SKM-1 (cell line): ENCODE measurements around the gene PACRG.

Experiments
- DNase-seq: peaks from one replicate; lab custom pipeline; 2025; ENCODE audit not compliant: unreplicated experiment; lab: John Stamatoyannopoulos, UW

The PACRG gene

GRCh38 chr6:162773996-162774395 is 46.2 kb downstream of the PACRG start:
- no peak for DNase-seq

- DNase-seq = no peak
Measured at GRCh38 chr6:162777091-162777490, 49.3 kb downstream of the PACRG start.

GRCh38 chr6:162778603-162779002 is 50.8 kb downstream of the PACRG start:
- DNase-seq = no peak

- DNase-seq = no peak
Measured at GRCh38 chr6:162785632-162786242, 58.0 kb downstream of the PACRG start.

GRCh38 chr6:162798546-162799266 is 70.9 kb downstream of the PACRG start:
- DNase-seq = no peak

- no peak for DNase-seq
Measured at GRCh38 chr6:162814426-162814973, 86.7 kb downstream of the PACRG start.

GRCh38 chr6:162817196-162817595 is 89.4 kb downstream of the PACRG start:
- no peak for DNase-seq

GRCh38 chr6:162819284-162819683 is 91.5 kb downstream of the PACRG start:
- no peak for DNase-seq

GRCh38 chr6:162821102-162821501 is 93.3 kb downstream of the PACRG start:
- no peak for DNase-seq

GRCh38 chr6:162825597-162825996 is 97.8 kb downstream of the PACRG start:
- DNase-seq = no peak

- DNase-seq = no peak
Measured at GRCh38 chr6:162829013-162829742, 101.4 kb downstream of the PACRG start.

GRCh38 chr6:162833776-162834175 is 106.0 kb downstream of the PACRG start:
- DNase-seq = peak; percentile 30

GRCh38 chr6:162845972-162846371 is 118.2 kb downstream of the PACRG start:
- no peak for DNase-seq

- DNase-seq = no peak
Measured at GRCh38 chr6:162846723-162847122, 118.9 kb downstream of the PACRG start.

GRCh38 chr6:162849269-162849668 is 121.5 kb downstream of the PACRG start:
- no peak for DNase-seq

- no peak for DNase-seq
Measured at GRCh38 chr6:162852192-162852591, 124.4 kb downstream of the PACRG start.

- DNase-seq = no peak
Measured at GRCh38 chr6:162852840-162853577, 125.2 kb downstream of the PACRG start.

GRCh38 chr6:162854228-162854627 is 126.5 kb downstream of the PACRG start:
- DNase-seq = no peak

- DNase-seq = no peak
Measured at GRCh38 chr6:162854734-162855191, 127.0 kb downstream of the PACRG start.

GRCh38 chr6:162856885-162857284 is 129.1 kb downstream of the PACRG start:
- no peak for DNase-seq

GRCh38 chr6:162857326-162857725 is 129.6 kb downstream of the PACRG start:
- DNase-seq = no peak
